Measurements from ENCODE around the gene TBCB.

The TBCB gene

GRCh38 chr19:36112678-36113077 lies 2.6 kb upstream of the TBCB start:
- H3K27me3 ChIP-seq (ENCODE audit: low read length), result no peaks in the 10 kb centered on the region
- no peak overlapping the region for H3K27ac ChIP-seq (ENCODE audit: low read depth, low read length)
- H3K9me2 ChIP-seq (replicated peaks; ENCODE audit: insufficient read depth, low read length), result no peaks in the 10 kb centered on the region
- H3K4me3 ChIP-seq (ENCODE audit: insufficient read depth, low read length, poor library complexity, severe bottlenecking), result no peak overlapping the region
- H4K20me1 ChIP-seq (ENCODE audit: low read depth, low read length), result no peaks in the 10 kb centered on the region
- H3K9me3 ChIP-seq (ENCODE audit: insufficient read depth, low read length), result no peaks in the 10 kb centered on the region
- no peak for TF ChIP-seq CTCF (IDR thresholded peaks at IDR 0.05; ENCODE audit: insufficient read depth, low read length, poor library complexity, severe bottlenecking)
- TF ChIP-seq EZH2phosphoT487 (conservative IDR thresholded peaks at IDR 0.05; ENCODE audit: low read length), result no peak
- H2AFZ ChIP-seq (ENCODE audit: low read depth, low read length, severe bottlenecking), result no peak overlapping the region
- H3K36me3 ChIP-seq (ENCODE audit: low read length), result no peaks in the 10 kb centered on the region
- peaks cover 17% of the 10 kb centered on the region for H3K79me2 ChIP-seq (ENCODE audit: insufficient read depth, low read length)
- no peak overlapping the region for H3K9ac ChIP-seq (ENCODE audit: low read length)
- H3F3A ChIP-seq (ENCODE audit: insufficient read depth), result 0 out of 2 replicates have a peak, but pooled peaks cover 2% of the 10 kb centered on the region
- H3K4me2 ChIP-seq (ENCODE audit: low read depth, low read length, poor library complexity, severe bottlenecking), result no peak overlapping the region

GRCh38 chr19:36113425-36113824 lies 1.8 kb upstream of the TBCB start:
- TF ChIP-seq CTCF (IDR thresholded peaks at IDR 0.05; ENCODE audit: insufficient read depth, low read length, poor library complexity, severe bottlenecking) (no peak), EZH2phosphoT487 (conservative IDR thresholded peaks at IDR 0.05; ENCODE audit: low read length) (no peak)
- Histone ChIP-seq H3K4me3 (ENCODE audit: insufficient read depth, low read length, poor library complexity, severe bottlenecking) (peak overlapping the region; percentile 95), H3K9ac (ENCODE audit: low read length) (peak overlapping the region; percentile 88; the same call in 1 of the 2 replicates), H2AFZ (ENCODE audit: low read depth, low read length, severe bottlenecking) (no peak overlapping the region), H3K4me2 (ENCODE audit: low read depth, low read length, poor library complexity, severe bottlenecking) (peak overlapping the region; percentile 76), H3K27me3 (ENCODE audit: low read length) (no peaks in the 10 kb centered on the region), H3K27ac (ENCODE audit: low read depth, low read length) (no peak overlapping the region), H4K20me1 (ENCODE audit: low read depth, low read length) (no peaks in the 10 kb centered on the region), H3F3A (ENCODE audit: insufficient read depth) (0 out of 2 replicates have a peak, but pooled peaks cover 2% of the 10 kb centered on the region), H3K9me3 (ENCODE audit: insufficient read depth, low read length) (no peaks in the 10 kb centered on the region), H3K79me2 (ENCODE audit: insufficient read depth, low read length) (peaks cover 20% of the 10 kb centered on the region), H3K9me2 (replicated peaks; ENCODE audit: insufficient read depth, low read length) (no peaks in the 10 kb centered on the region), H3K36me3 (ENCODE audit: low read length) (no peaks in the 10 kb centered on the region)

GRCh38 chr19:36113894-36114720 lies 1.2 kb upstream of the TBCB start:
- peak overlapping the region; percentile 77 for H3K27ac ChIP-seq (ENCODE audit: low read depth, low read length)
- TF ChIP-seq CTCF (IDR thresholded peaks at IDR 0.05; ENCODE audit: insufficient read depth, low read length, poor library complexity, severe bottlenecking), result no peak
- no peak for TF ChIP-seq EZH2phosphoT487 (conservative IDR thresholded peaks at IDR 0.05; ENCODE audit: low read length)
- H3K36me3 ChIP-seq (ENCODE audit: low read length), result no peaks in the 10 kb centered on the region
- no peaks in the 10 kb centered on the region for H3K27me3 ChIP-seq (ENCODE audit: low read length)
- no peaks in the 10 kb centered on the region for H4K20me1 ChIP-seq (ENCODE audit: low read depth, low read length)
- H3K9me3 ChIP-seq (ENCODE audit: insufficient read depth, low read length), result no peaks in the 10 kb centered on the region
- H2AFZ ChIP-seq (ENCODE audit: low read depth, low read length, severe bottlenecking), result peak overlapping the region; percentile 67
- peaks cover 20% of the 10 kb centered on the region for H3K79me2 ChIP-seq (ENCODE audit: insufficient read depth, low read length)
- peak overlapping the region; percentile 95 for H3K4me3 ChIP-seq (ENCODE audit: insufficient read depth, low read length, poor library complexity, severe bottlenecking)
- H3K9me2 ChIP-seq (replicated peaks; ENCODE audit: insufficient read depth, low read length), result no peaks in the 10 kb centered on the region
- 0 out of 2 replicates have a peak, but pooled peaks cover 2% of the 10 kb centered on the region for H3F3A ChIP-seq (ENCODE audit: insufficient read depth)
- H3K4me2 ChIP-seq (ENCODE audit: low read depth, low read length, poor library complexity, severe bottlenecking), result peak overlapping the region; percentile 76
- H3K9ac ChIP-seq (ENCODE audit: low read length), result peak overlapping the region; percentile 88

Measured in SU-DHL-6 (cell line).